Spleen (tissue), 11 donors: ENCODE results near the gene PEPD. TPM values are rescaled to one million over a fixed set of nuclear protein-coding genes. Genes with fewer than 3 reads are reported as not detected.

Experiments
- DNase-seq: peaks from one replicate; pipeline ENCODE4 v3.0.0-alpha.2; 2020
- H3K27ac ChIP-seq, 8 donors: fragments of 200-600 bp; sonication (generic) in 7 of 8; 1 replicate in 4 of 8; 2 replicates in 4 of 8; pipeline versions ENCODE4 v1.5.0 to v1.8.0; 2016 to 2021; ENCODE audit warnings: inconsistent platforms in 4 of 8, mild to moderate bottlenecking in 4 of 8, moderate library complexity in 1 of 8
- H3K27me3 ChIP-seq, 7 donors: fragments of 200-600 bp; sonication (generic) in 6 of 7; replicated peaks in 1 of 7; 1 replicate in 4 of 7; 2 replicates in 3 of 7; pipeline versions ENCODE4 v1.5.0 to v1.8.0; 2016 to 2021; ENCODE audit warnings: inconsistent platforms in 3 of 7, mild to moderate bottlenecking in 1 of 7
- H3K36me3 ChIP-seq, 6 donors: fragments of 200-600 bp; sonication (generic) in 5 of 6; 1 replicate in 4 of 6; 2 replicates in 2 of 6; pipeline versions ENCODE4 v1.5.0 to v1.8.0; 2016 to 2021; ENCODE audit warnings: inconsistent platforms in 2 of 6
- H3K4me1 ChIP-seq, 6 donors: fragments of 200-600 bp; sonication (generic) in 5 of 6; 1 replicate in 3 of 6; 2 replicates in 3 of 6; pipeline versions ENCODE4 v1.5.0 to v1.8.0; 2016 to 2021; ENCODE audit warnings: inconsistent platforms in 3 of 6
- H3K4me3 ChIP-seq, 8 donors: fragments of 200-600 bp; sonication (generic) in 7 of 8; 1 replicate in 4 of 8; 2 replicates in 4 of 8; pipeline versions ENCODE4 v1.5.0 to v1.8.0; 2016 to 2021; ENCODE audit warnings: inconsistent platforms in 4 of 8, mild to moderate bottlenecking in 4 of 8, moderate library complexity in 2 of 8
- H3K9me3 ChIP-seq, 8 donors: fragments of 200-600 bp; sonication (generic) in 7 of 8; 1 replicate in 4 of 8; 2 replicates in 4 of 8; pipeline versions ENCODE4 v1.5.0 to v1.8.0; 2016 to 2021; ENCODE audit warnings: inconsistent platforms in 4 of 8
- POLR2A ChIP-seq, 3 donors: fragments of 450-650 bp; IDR thresholded peaks; one replicate each; pipeline ENCODE4 v1.5.1; 2017; ENCODE audit warnings: antibody characterized with exemption in 3 of 3, mild to moderate bottlenecking in 1 of 3
- POLR2AphosphoS5 ChIP-seq, 3 donors: sonication (generic); formaldehyde crosslinking; IDR thresholded peaks; one replicate each; pipeline ENCODE4 v1.5.1; 2017; ENCODE audit warnings: antibody characterized with exemption in 3 of 3
- WGBS, 5 donors: extraction: QIAGEN DNeasy Blood & Tissue Kit in 3 of 5; methylation state at CpG; one replicate each; pipeline versions ENCODE4 v1.1.5 to v1.1.7; 2013 to 2018; 5-methylcytosine and 5-hydroxymethylcytosine counted together
- intact Hi-C: fragments of 100-400 bp; cut with DNase I; formaldehyde crosslinking; loops from one replicate; pipeline ENCODE4 v1.15.0; 2023; ENCODE audit warnings: low total_unique reads
- polyA plus RNA-seq, 3 donors: library from polyadenylated mRNA; stranded (reverse); fragments of 200-250 nt; gene quantifications; one replicate each; pipeline ENCODE4 v1.2.1, GENCODE V29; 2013
- total RNA-seq, 7 donors: library from RNA; depleted of rRNA in 3 of 7; stranded (reverse); fragments of >200 nt in 3 of 7; fragmentation: NEBNext Ultra II Directional in 4 of 7; extraction: Animal tissue kit (Norgen Biotek cat#: 25700) in 4 of 7; gene quantifications; one replicate each; pipeline versions ENCODE4 v1.1.0 to v1.2.1, GENCODE V29; 2016 to 2021
- TF ChIP-seq, protein P1 (sequence below), 11 experiments: fragments of 200-600 bp in 7 of 11; fragments of 450-650 bp in 4 of 11; sonication (generic) in 4 of 11; IDR thresholded peaks in 8 of 11; conservative IDR thresholded peaks in 3 of 11; 1 replicate in 7 of 11; 2 replicates in 4 of 11; pipeline versions ENCODE4 v1.4.0 to v1.8.0; 2016 to 2021; ENCODE audit warnings: antibody characterized with exemption in 11 of 11, inconsistent platforms in 4 of 11, mild to moderate bottlenecking in 1 of 11
- donor health status: healthy with polysubstance abuse.
- donor health status: DM: no; HTN: no; CAD: no; lungs with moderate emphysema.
- donor health status: DM: no; HTN: no; CAD: no.
- donor health status: Bipolar disorder and iron deficiency.
- donor health status: healthy.
- donor health status: DM: no; HTN: no; CAD: no.
- donor health status: DM: yes; HTN: yes; CAD: no.

PEPD gene
- total and polyA plus RNA-seq, 10 donors: 38.4 to 98.3 (median 69.8) TPM

DNA sequence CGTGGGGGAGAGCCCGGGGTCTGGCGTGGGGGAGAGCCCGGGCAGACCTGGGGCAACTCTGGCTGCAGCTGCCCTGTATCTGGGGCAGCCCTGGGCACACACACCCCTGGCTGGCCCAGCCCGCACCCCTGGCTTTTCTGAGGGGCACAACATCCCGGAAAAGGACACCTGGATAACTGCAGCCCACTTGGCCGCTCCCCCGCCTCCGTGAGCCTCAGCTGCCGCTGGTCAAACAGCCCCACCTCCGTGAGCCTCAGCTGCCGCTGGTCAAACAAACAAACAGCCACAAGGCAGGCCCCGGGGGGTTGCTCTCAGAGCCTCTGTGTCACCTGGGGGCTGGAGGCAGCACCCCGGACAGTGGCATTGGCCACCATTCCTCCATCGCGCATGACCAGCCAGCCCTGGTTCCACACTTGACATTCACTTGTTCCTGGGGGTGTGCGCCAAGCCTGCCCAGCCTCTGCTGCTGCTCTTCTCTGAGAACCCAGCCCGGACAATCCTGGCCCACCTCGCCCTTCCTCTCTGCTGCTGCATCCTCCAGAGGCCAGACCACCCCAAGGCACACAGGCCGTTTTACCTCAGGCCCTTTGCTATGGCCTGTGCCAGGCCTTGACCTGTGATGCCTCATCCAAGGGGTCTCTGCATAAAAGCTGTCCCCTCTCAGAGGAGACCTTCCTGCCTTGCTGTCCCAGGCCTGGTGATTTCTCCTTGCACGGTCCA, 128.1 kb downstream of the PEPD start:
- Histone ChIP-seq H3K27ac (peak overlapping the region in 5 of 8 donors; percentile 55 to 75 (median 71)), H3K27me3 (no peaks in the 10 kb centered on the region), H3K36me3 (peaks cover 0 to 29% (median 0%) of the 10 kb centered on the region in 6 donors), H3K9me3 (no peaks in the 10 kb centered on the region), H3K4me3 (no peak overlapping the region), H3K4me1 (peaks cover 13 to 91% (median 51%) of the 10 kb centered on the region in 6 donors)
- DNase-seq: peak; percentile 56
- intact Hi-C loops: no loop called here
- TF ChIP-seq POLR2AphosphoS5 (IDR thresholded peaks at IDR 0.05): no peak
- TF ChIP-seq, protein P1, sequence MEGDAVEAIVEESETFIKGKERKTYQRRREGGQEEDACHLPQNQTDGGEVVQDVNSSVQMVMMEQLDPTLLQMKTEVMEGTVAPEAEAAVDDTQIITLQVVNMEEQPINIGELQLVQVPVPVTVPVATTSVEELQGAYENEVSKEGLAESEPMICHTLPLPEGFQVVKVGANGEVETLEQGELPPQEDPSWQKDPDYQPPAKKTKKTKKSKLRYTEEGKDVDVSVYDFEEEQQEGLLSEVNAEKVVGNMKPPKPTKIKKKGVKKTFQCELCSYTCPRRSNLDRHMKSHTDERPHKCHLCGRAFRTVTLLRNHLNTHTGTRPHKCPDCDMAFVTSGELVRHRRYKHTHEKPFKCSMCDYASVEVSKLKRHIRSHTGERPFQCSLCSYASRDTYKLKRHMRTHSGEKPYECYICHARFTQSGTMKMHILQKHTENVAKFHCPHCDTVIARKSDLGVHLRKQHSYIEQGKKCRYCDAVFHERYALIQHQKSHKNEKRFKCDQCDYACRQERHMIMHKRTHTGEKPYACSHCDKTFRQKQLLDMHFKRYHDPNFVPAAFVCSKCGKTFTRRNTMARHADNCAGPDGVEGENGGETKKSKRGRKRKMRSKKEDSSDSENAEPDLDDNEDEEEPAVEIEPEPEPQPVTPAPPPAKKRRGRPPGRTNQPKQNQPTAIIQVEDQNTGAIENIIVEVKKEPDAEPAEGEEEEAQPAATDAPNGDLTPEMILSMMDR (IDR thresholded peaks at IDR 0.05 in 8 of 11, conservative IDR thresholded peaks at IDR 0.05 in 3 of 11): no peak
- no peak for TF ChIP-seq POLR2A (IDR thresholded peaks at IDR 0.05)
- WGBS, 5 donors: 83 to 91% (median 88%) methylated on average over 10 to 21 of the region's 21 CpGs

DNA sequence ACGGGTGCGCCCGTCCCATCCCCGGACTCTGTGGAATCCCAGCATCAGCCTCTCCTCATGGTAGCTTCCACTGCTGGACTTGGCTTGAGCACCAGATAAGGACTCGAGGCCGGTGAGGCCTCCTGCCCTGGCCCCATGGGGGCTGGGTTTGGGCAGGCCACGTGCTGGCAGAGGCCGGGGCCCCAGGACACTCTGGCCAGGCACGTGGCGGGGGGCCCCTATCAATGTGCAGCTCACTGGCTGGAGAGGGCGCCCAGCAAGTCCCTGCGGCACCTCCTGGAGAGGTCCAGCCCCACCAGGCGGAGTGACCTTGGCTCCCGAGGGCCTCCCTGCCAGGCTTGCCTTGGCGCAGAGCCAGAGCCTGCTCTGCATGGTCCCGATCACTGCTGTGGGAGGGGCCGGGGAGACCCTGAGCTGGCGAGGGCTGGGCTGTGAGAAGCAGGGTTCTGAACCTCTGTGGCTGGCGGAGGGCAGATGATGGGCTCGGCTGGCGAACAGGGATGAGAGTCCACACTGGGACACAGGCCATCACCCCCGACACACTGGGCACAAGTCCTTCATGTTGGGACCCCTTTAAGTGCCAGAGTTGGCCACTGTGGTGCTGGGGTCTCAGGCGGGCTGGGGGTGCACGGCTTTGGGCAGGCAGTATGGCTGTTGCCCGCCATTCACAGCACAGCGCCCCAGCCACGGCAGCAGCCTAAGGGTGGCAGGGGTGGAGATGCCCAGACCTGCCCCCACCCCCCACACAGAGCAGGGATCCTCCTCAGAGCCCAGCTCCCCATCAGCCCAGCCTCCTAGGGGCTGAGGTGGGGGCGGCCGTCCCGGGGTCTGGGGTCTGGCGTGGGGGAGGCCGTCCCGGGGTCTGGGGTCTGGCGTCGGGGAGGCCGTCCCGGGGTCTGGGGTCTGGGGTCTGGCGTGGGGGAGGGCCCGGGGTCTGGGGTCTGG, 129.0 kb downstream of the PEPD start:
- Histone ChIP-seq H3K4me3 (no peak overlapping the region), H3K4me1 (peaks cover 13 to 90% (median 51%) of the 10 kb centered on the region in 6 donors), H3K27me3 (no peaks in the 10 kb centered on the region), H3K27ac (peak overlapping the region in 1 of 8 donors; percentile 75), H3K36me3 (peaks cover 0 to 37% (median 3%) of the 10 kb centered on the region in 6 donors), H3K9me3 (no peaks in the 10 kb centered on the region)
- peak; percentile 79 for DNase-seq
- peak in 2 of 3 donors; percentile 30 to 68 for TF ChIP-seq POLR2AphosphoS5 (IDR thresholded peaks at IDR 0.05)
- TF ChIP-seq, protein P1 (IDR thresholded peaks at IDR 0.05 in 8 of 11, conservative IDR thresholded peaks at IDR 0.05 in 3 of 11): no peak
- 76 to 85% (median 78%) methylated on average over 13 to 39 of the region's 39 CpGs for WGBS, 5 donors
- intact Hi-C loops: no loop called here

DNA sequence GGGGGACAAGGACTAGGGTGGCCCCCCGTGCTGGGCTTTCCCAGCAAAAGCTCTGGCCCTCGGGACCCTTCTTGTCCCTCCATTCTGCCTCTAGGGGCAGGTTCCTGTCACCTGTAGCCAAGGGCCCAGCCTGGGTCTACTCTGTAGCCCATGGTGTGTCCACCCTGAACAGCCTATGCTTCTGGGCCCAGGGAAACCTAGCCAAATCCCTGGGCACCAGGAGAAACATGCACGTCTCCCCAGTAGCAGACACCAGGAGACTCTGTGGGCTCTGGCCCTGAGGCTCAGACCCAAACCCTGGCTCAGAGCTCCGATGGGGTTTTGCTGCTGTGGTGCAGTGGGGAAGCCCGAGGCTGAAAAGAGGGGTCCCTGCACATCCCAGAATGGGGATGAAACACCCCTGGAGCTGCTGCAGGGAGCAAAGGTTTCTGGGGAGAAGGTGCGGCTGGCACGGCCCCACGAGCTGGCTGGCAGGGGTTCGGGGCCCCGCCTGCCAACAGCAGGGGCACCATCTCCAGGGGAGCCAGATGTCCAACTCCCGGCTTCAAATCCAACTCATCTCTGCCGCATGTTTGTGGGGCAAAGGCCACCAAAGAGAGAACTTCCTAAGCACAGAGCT, 129.9 kb downstream of the PEPD start:
- no peak overlapping the region for H3K27ac ChIP-seq
- TF ChIP-seq, protein P1 (IDR thresholded peaks at IDR 0.05 in 8 of 11, conservative IDR thresholded peaks at IDR 0.05 in 3 of 11): no peak
- TF ChIP-seq POLR2A (IDR thresholded peaks at IDR 0.05) (no peak), POLR2AphosphoS5 (IDR thresholded peaks at IDR 0.05) (no peak)
- no peak for DNase-seq
- no peaks in the 10 kb centered on the region for H3K27me3 ChIP-seq
- H3K36me3 ChIP-seq: peaks cover 0 to 46% (median 10%) of the 10 kb centered on the region in 6 donors
- H3K9me3 ChIP-seq: no peaks in the 10 kb centered on the region
- no peak overlapping the region for H3K4me3 ChIP-seq
- 89 to 93% (median 90%) methylated on average over 10 to 12 of the region's 12 CpGs for WGBS, 5 donors
- intact Hi-C loops: no loop called here
- peaks cover 13 to 82% (median 43%) of the 10 kb centered on the region in 6 donors for H3K4me1 ChIP-seq
